ENCODE results near the gene HOGA1.

Gene HOGA1

DNA sequence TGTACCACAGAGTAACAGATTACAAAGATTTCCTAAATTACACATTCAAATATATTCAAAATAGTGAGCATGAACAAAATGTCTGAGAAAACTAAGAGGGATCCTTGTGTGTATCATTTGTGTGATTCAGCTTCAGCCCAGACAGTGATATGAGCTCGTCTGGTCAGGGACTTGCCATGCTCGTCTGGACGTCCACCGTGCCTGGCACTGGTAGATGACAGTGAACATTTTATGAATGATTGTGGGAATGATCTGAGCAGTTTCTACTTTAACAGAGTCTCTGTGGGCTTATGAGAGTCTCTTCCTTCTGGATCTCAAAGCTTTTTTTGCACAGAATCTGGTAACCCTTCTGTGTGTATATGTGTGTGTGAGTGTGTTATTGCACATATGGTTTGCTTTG is 45.8 kb upstream of the HOGA1 start:
- H3K4me3 ChIP-seq (ENCODE audit: insufficient read depth, low read length, poor library complexity, severe bottlenecking), result no peak overlapping the region
- no peaks in the 10 kb centered on the region for H3K9me2 ChIP-seq (replicated peaks; ENCODE audit: insufficient read depth, low read length)
- H3K27me3 ChIP-seq (ENCODE audit: low read length), result no peaks in the 10 kb centered on the region
- TF ChIP-seq EZH2phosphoT487 (conservative IDR thresholded peaks at IDR 0.05; ENCODE audit: low read length), result no peak
- TF ChIP-seq CTCF (IDR thresholded peaks at IDR 0.05; ENCODE audit: insufficient read depth, low read length, poor library complexity, severe bottlenecking), result no peak
- H2AFZ ChIP-seq (ENCODE audit: low read depth, low read length, severe bottlenecking), result no peak overlapping the region
- H3K4me2 ChIP-seq (ENCODE audit: low read depth, low read length, poor library complexity, severe bottlenecking), result no peak overlapping the region
- no peaks in the 10 kb centered on the region for H3K36me3 ChIP-seq (ENCODE audit: low read length)
- H3K79me2 ChIP-seq (ENCODE audit: insufficient read depth, low read length), result no peaks in the 10 kb centered on the region
- no peak overlapping the region for H3K9ac ChIP-seq (ENCODE audit: low read length)
- H3F3A ChIP-seq (ENCODE audit: insufficient read depth), result no peaks in the 10 kb centered on the region
- H3K9me3 ChIP-seq (ENCODE audit: insufficient read depth, low read length), result no peaks in the 10 kb centered on the region
- no peaks in the 10 kb centered on the region for H4K20me1 ChIP-seq (ENCODE audit: low read depth, low read length)
- H3K27ac ChIP-seq (ENCODE audit: low read depth, low read length), result no peak overlapping the region

- TF ChIP-seq CTCF (IDR thresholded peaks at IDR 0.05; ENCODE audit: insufficient read depth, low read length, poor library complexity, severe bottlenecking), result no peak
- TF ChIP-seq EZH2phosphoT487 (conservative IDR thresholded peaks at IDR 0.05; ENCODE audit: low read length), result no peak
- Histone ChIP-seq H3K36me3 (ENCODE audit: low read length) (no peaks in the 10 kb centered on the region), H2AFZ (ENCODE audit: low read depth, low read length, severe bottlenecking) (no peak overlapping the region), H3K4me3 (ENCODE audit: insufficient read depth, low read length, poor library complexity, severe bottlenecking) (no peak overlapping the region), H3K27me3 (ENCODE audit: low read length) (no peaks in the 10 kb centered on the region), H3K27ac (ENCODE audit: low read depth, low read length) (no peak overlapping the region), H4K20me1 (ENCODE audit: low read depth, low read length) (no peaks in the 10 kb centered on the region), H3K79me2 (ENCODE audit: insufficient read depth, low read length) (no peaks in the 10 kb centered on the region), H3K4me2 (ENCODE audit: low read depth, low read length, poor library complexity, severe bottlenecking) (no peak overlapping the region), H3K9me3 (ENCODE audit: insufficient read depth, low read length) (no peaks in the 10 kb centered on the region), H3F3A (ENCODE audit: insufficient read depth) (no peaks in the 10 kb centered on the region), H3K9ac (ENCODE audit: low read length) (no peak overlapping the region), H3K9me2 (replicated peaks; ENCODE audit: insufficient read depth, low read length) (no peaks in the 10 kb centered on the region)
Observed at GRCh38 chr10:97538839-97539238, 45.4 kb upstream of the HOGA1 start.

GRCh38 chr10:97539523-97540200 is 44.5 kb upstream of the HOGA1 start:
- H3K27me3 ChIP-seq (ENCODE audit: low read length), result no peaks in the 10 kb centered on the region
- no peaks in the 10 kb centered on the region for H4K20me1 ChIP-seq (ENCODE audit: low read depth, low read length)
- no peak overlapping the region for H2AFZ ChIP-seq (ENCODE audit: low read depth, low read length, severe bottlenecking)
- no peaks in the 10 kb centered on the region for H3K79me2 ChIP-seq (ENCODE audit: insufficient read depth, low read length)
- TF ChIP-seq CTCF (IDR thresholded peaks at IDR 0.05; ENCODE audit: insufficient read depth, low read length, poor library complexity, severe bottlenecking), result no peak
- TF ChIP-seq EZH2phosphoT487 (conservative IDR thresholded peaks at IDR 0.05; ENCODE audit: low read length), result no peak
- H3K4me3 ChIP-seq (ENCODE audit: insufficient read depth, low read length, poor library complexity, severe bottlenecking), result no peak overlapping the region
- H3K9me2 ChIP-seq (replicated peaks; ENCODE audit: insufficient read depth, low read length), result no peaks in the 10 kb centered on the region
- H3K36me3 ChIP-seq (ENCODE audit: low read length), result no peaks in the 10 kb centered on the region
- no peak overlapping the region for H3K4me2 ChIP-seq (ENCODE audit: low read depth, low read length, poor library complexity, severe bottlenecking)
- H3K9ac ChIP-seq (ENCODE audit: low read length), result no peak overlapping the region
- no peak overlapping the region for H3K27ac ChIP-seq (ENCODE audit: low read depth, low read length)
- no peaks in the 10 kb centered on the region for H3F3A ChIP-seq (ENCODE audit: insufficient read depth)
- no peaks in the 10 kb centered on the region for H3K9me3 ChIP-seq (ENCODE audit: insufficient read depth, low read length)

All from SU-DHL-6 (cell line).